Stomach smooth muscle (tissue), 2 donors: Measurements from ENCODE around the gene SLC29A2.
A peak's percentile ranks its signal among the peaks of the same experiment; 100 is the strongest.

Experiments
- H3K27ac ChIP-seq: one replicate; pipeline ENCODE4 v1.7.0; 2013; ENCODE audit warnings: mild to moderate bottlenecking, low read length, inconsistent platforms
- H3K27me3 ChIP-seq, 2 donors: one replicate each; pipeline ENCODE4 v1.7.0; 2013; ENCODE audit warnings: low read length in 2 of 2; ENCODE audit not compliant: insufficient read depth in 2 of 2, control insufficient read depth in 1 of 2
- H3K36me3 ChIP-seq, 2 donors: one replicate each; pipeline ENCODE4 v1.7.0; 2013; ENCODE audit warnings: low read length in 2 of 2; ENCODE audit not compliant: control insufficient read depth in 2 of 2, insufficient read depth in 2 of 2
- H3K4me1 ChIP-seq: one replicate; pipeline ENCODE4 v1.7.0; 2013; ENCODE audit warnings: low read length; ENCODE audit not compliant: control insufficient read depth, insufficient read depth
- H3K4me3 ChIP-seq, 2 donors: one replicate each; pipeline ENCODE4 v1.7.0; 2013; ENCODE audit warnings: low read length in 2 of 2
- H3K9ac ChIP-seq, 2 donors: one replicate each; pipeline ENCODE4 v1.7.0; 2013; ENCODE audit warnings: low read length in 2 of 2, mild to moderate bottlenecking in 1 of 2
- H3K9me3 ChIP-seq, 2 donors: one replicate each; pipeline ENCODE4 v1.7.0; 2013; ENCODE audit warnings: low read length in 2 of 2; ENCODE audit not compliant: control insufficient read depth in 2 of 2
- donor health status: healthy.
- donor health status: Pancreatic carcinoma.

SLC29A2 gene

GRCh38 chr11:66331542-66332370, 39.8 kb downstream of the SLC29A2 start:
- H3K4me1 ChIP-seq = peaks cover 38% of the 10 kb centered on the region
- H3K27me3 ChIP-seq = no peaks in the 10 kb centered on the region
- H3K27ac ChIP-seq = no peak overlapping the region
- no peak overlapping the region for H3K4me3 ChIP-seq
- H3K36me3 ChIP-seq = peaks cover 0 to 4% of the 10 kb centered on the region in 2 donors
- no peak overlapping the region for H3K9ac ChIP-seq
- H3K9me3 ChIP-seq = no peaks in the 10 kb centered on the region

GRCh38 chr11:66330931-66331330, 40.6 kb downstream of the SLC29A2 start:
- no peak overlapping the region for H3K9ac ChIP-seq
- peaks cover 0 to 4% of the 10 kb centered on the region in 2 donors for H3K36me3 ChIP-seq
- H3K27me3 ChIP-seq = no peaks in the 10 kb centered on the region
- H3K9me3 ChIP-seq = no peaks in the 10 kb centered on the region
- no peak overlapping the region for H3K27ac ChIP-seq
- H3K4me1 ChIP-seq = peaks cover 39% of the 10 kb centered on the region
- H3K4me3 ChIP-seq = no peak overlapping the region

- Histone ChIP-seq H3K27ac (no peak overlapping the region), H3K27me3 (no peaks in the 10 kb centered on the region), H3K4me3 (no peak overlapping the region), H3K9me3 (no peaks in the 10 kb centered on the region), H3K9ac (no peak overlapping the region), H3K4me1 (peaks cover 33% of the 10 kb centered on the region), H3K36me3 (peaks cover 0 to 4% of the 10 kb centered on the region in 2 donors)
These were observed 42.3 kb downstream of the SLC29A2 start for GRCh38 chr11:66329165-66329673.

- H3K4me1 ChIP-seq = peaks cover 33% of the 10 kb centered on the region
- peaks cover 0 to 4% of the 10 kb centered on the region in 2 donors for H3K36me3 ChIP-seq
- no peaks in the 10 kb centered on the region for H3K9me3 ChIP-seq
- H3K27ac ChIP-seq = no peak overlapping the region
- H3K9ac ChIP-seq = peak overlapping the region in 1 of 2 donors; percentile 17
- H3K4me3 ChIP-seq = peak overlapping the region in 1 of 2 donors; percentile 61
- H3K27me3 ChIP-seq = no peaks in the 10 kb centered on the region
These were observed 43.0 kb downstream of the SLC29A2 start for GRCh38 chr11:66328302-66329144.

GRCh38 chr11:66328031-66328301, 43.6 kb downstream of the SLC29A2 start:
- no peak overlapping the region for H3K27ac ChIP-seq
- H3K27me3 ChIP-seq = no peaks in the 10 kb centered on the region
- peaks cover 0 to 1% of the 10 kb centered on the region in 2 donors for H3K36me3 ChIP-seq
- peaks cover 33% of the 10 kb centered on the region for H3K4me1 ChIP-seq
- H3K4me3 ChIP-seq = peak overlapping the region in 1 of 2 donors; percentile 61
- no peaks in the 10 kb centered on the region for H3K9me3 ChIP-seq
- no peak overlapping the region for H3K9ac ChIP-seq

- H3K9ac ChIP-seq = no peak overlapping the region
- H3K27me3 ChIP-seq = no peaks in the 10 kb centered on the region
- peak overlapping the region; percentile 18 for H3K27ac ChIP-seq
- H3K36me3 ChIP-seq = no peaks in the 10 kb centered on the region
- peak overlapping the region in 1 of 2 donors; percentile 3 for H3K4me3 ChIP-seq
- peaks cover 33% of the 10 kb centered on the region for H3K4me1 ChIP-seq
- no peaks in the 10 kb centered on the region for H3K9me3 ChIP-seq
These were observed 44.2 kb downstream of the SLC29A2 start for GRCh38 chr11:66327171-66328030.

- Histone ChIP-seq H3K27ac (no peak overlapping the region), H3K4me1 (peaks cover 33% of the 10 kb centered on the region), H3K36me3 (no peaks in the 10 kb centered on the region), H3K4me3 (peak overlapping the region in 1 of 2 donors; percentile 3), H3K9ac (peak overlapping the region in 1 of 2 donors; percentile 13), H3K27me3 (no peaks in the 10 kb centered on the region), H3K9me3 (no peaks in the 10 kb centered on the region)
These were observed 45.1 kb downstream of the SLC29A2 start for GRCh38 chr11:66326261-66327111.

- Histone ChIP-seq H3K9ac (no peak overlapping the region), H3K4me1 (peaks cover 33% of the 10 kb centered on the region), H3K4me3 (no peak overlapping the region), H3K27ac (no peak overlapping the region), H3K36me3 (no peaks in the 10 kb centered on the region), H3K9me3 (no peaks in the 10 kb centered on the region), H3K27me3 (no peaks in the 10 kb centered on the region)
These were observed 46.3 kb downstream of the SLC29A2 start for GRCh38 chr11:66325263-66325671.

- Histone ChIP-seq H3K9ac (no peak overlapping the region), H3K4me3 (no peak overlapping the region), H3K27me3 (no peaks in the 10 kb centered on the region), H3K9me3 (no peaks in the 10 kb centered on the region), H3K4me1 (peaks cover 33% of the 10 kb centered on the region), H3K36me3 (no peaks in the 10 kb centered on the region), H3K27ac (no peak overlapping the region)
These were observed 46.9 kb downstream of the SLC29A2 start for GRCh38 chr11:66324664-66325063.
